SK-N-SH (cell line): ENCODE measurements around the gene AWAT2.

Experiments
- EP300 ChIP-seq, 2 experiments: IDR thresholded peaks; 2 replicates each; pipeline versions ENCODE4 v1.4.0 to v1.6.1; 2012; ENCODE audit warnings: borderline replicate concordance in 1 of 2, low read depth in 1 of 2, low read length in 1 of 2
- ZBTB33 ChIP-seq: IDR thresholded peaks from 2 replicates; pipeline ENCODE4 v1.4.0; 2012; ENCODE audit warnings: low read depth, borderline replicate concordance

GRCh38 chrX:70030301-70030767 lies 19.4 kb downstream of the AWAT2 start:
- no peak for TF ChIP-seq ZBTB33
- TF ChIP-seq EP300 (IDR thresholded peaks at IDR 0.05; ENCODE audit: borderline replicate concordance in 1 of 2, low read depth in 1 of 2, low read length in 1 of 2) = no peak
